Skeletal muscle tissue (tissue), 4 donors: ENCODE results near the gene ALPI. TPM values are rescaled to one million over a fixed set of nuclear protein-coding genes. Genes with fewer than 3 reads are reported as not detected.
"Not testable (repeated sequence)": the region's sequence is repeated elsewhere in the genome, so short reads cannot be mapped to it uniquely, and the experiment has no call there.

ENCODE experiments used
- H3K27ac ChIP-seq: one replicate; pipeline ENCODE4 v1.7.0; 2013; ENCODE audit warnings: mild to moderate bottlenecking, low read depth, low read length, inconsistent platforms
- H3K27me3 ChIP-seq, 3 donors: one replicate each; pipeline ENCODE4 v1.7.0; 2013; ENCODE audit warnings: low read length in 3 of 3; ENCODE audit not compliant: control insufficient read depth in 3 of 3, insufficient read depth in 3 of 3
- H3K36me3 ChIP-seq, 3 donors: one replicate each; pipeline ENCODE4 v1.7.0; 2013; ENCODE audit warnings: low read length in 3 of 3; ENCODE audit not compliant: control insufficient read depth in 3 of 3, insufficient read depth in 3 of 3
- H3K4me1 ChIP-seq, 3 donors: one replicate each; pipeline ENCODE4 v1.7.0; 2013; ENCODE audit warnings: low read length in 3 of 3, mild to moderate bottlenecking in 3 of 3; ENCODE audit not compliant: control insufficient read depth in 3 of 3, insufficient read depth in 3 of 3
- H3K4me3 ChIP-seq, 3 donors: one replicate each; pipeline ENCODE4 v1.7.0; 2013; ENCODE audit warnings: low read length in 3 of 3
- H3K9ac ChIP-seq, 3 donors: one replicate each; pipeline ENCODE4 v1.7.0; 2013; ENCODE audit warnings: low read length in 3 of 3, mild to moderate bottlenecking in 3 of 3, moderate library complexity in 2 of 3, low read depth in 1 of 3
- H3K9me3 ChIP-seq, 3 donors: one replicate each; pipeline ENCODE4 v1.7.0; 2013; ENCODE audit warnings: low read length in 3 of 3; ENCODE audit not compliant: control insufficient read depth in 3 of 3
- total RNA-seq: library from RNA; depleted of rRNA; stranded (reverse); fragments of >200 nt; gene quantifications from one replicate; pipeline ENCODE4 v1.2.3, GENCODE V29; 2014
- donor health status: Osteomylitis.

The ALPI gene
- total RNA-seq, 1 donor from 2014 or later, result not detected

GRCh38 chr2:232421189-232421785 is 34.7 kb upstream of the ALPI start:
- Histone ChIP-seq H3K27me3 (peaks cover 62 to 70% (median 62%) of the 10 kb centered on the region in 3 donors), H3K9me3 (peaks cover 4 to 8% (median 6%) of the 10 kb centered on the region in 3 donors), H3K4me3 (no peak overlapping the region), H3K27ac (no peak overlapping the region), H3K4me1 (peaks cover 4 to 19% (median 6%) of the 10 kb centered on the region in 3 donors), H3K36me3 (no peaks in the 10 kb centered on the region), H3K9ac (no peak overlapping the region)

- Histone ChIP-seq H3K4me1 (peaks cover 4 to 19% (median 6%) of the 10 kb centered on the region in 3 donors), H3K9ac (no peak overlapping the region), H3K27ac (no peak overlapping the region), H3K27me3 (peaks cover 56 to 62% (median 56%) of the 10 kb centered on the region in 3 donors), H3K9me3 (peaks cover 4 to 8% (median 6%) of the 10 kb centered on the region in 3 donors), H3K36me3 (no peaks in the 10 kb centered on the region), H3K4me3 (no peak overlapping the region)
Observed at GRCh38 chr2:232422051-232422450, 33.9 kb upstream of the ALPI start.

GRCh38 chr2:232422996-232423395 is 33.0 kb upstream of the ALPI start:
- H3K27me3 ChIP-seq, result peaks cover 47 to 54% (median 48%) of the 10 kb centered on the region in 3 donors

GRCh38 chr2:232423407-232423806 is 32.5 kb upstream of the ALPI start:
- not testable (repeated sequence) for H3K36me3 ChIP-seq, H3K27ac ChIP-seq, H3K9ac ChIP-seq, H3K9me3 ChIP-seq, H3K4me3 ChIP-seq
- peaks cover 43 to 50% (median 44%) of the 10 kb centered on the region in 3 donors for H3K27me3 ChIP-seq
- H3K4me1 ChIP-seq, result peaks cover 4 to 17% (median 6%) of the 10 kb centered on the region in 3 donors

More at GRCh38 chr2:232422996-232423395, 33.0 kb upstream of the ALPI start:
- H3K9me3 ChIP-seq, H3K36me3 ChIP-seq, H3K9ac ChIP-seq, H3K4me3 ChIP-seq, H3K27ac ChIP-seq: not testable (repeated sequence)
- peaks cover 4 to 19% (median 6%) of the 10 kb centered on the region in 3 donors for H3K4me1 ChIP-seq

GRCh38 chr2:232431705-232432590 is 24.0 kb upstream of the ALPI start:
- no peaks in the 10 kb centered on the region for H3K36me3 ChIP-seq
- H3K27ac ChIP-seq, result no peak overlapping the region
- no peaks in the 10 kb centered on the region for H3K4me1 ChIP-seq
- H3K9ac ChIP-seq, result no peak overlapping the region
- no peaks in the 10 kb centered on the region for H3K9me3 ChIP-seq
- peaks cover 0 to 13% (median 0%) of the 10 kb centered on the region in 3 donors for H3K27me3 ChIP-seq
- no peak overlapping the region for H3K4me3 ChIP-seq

GRCh38 chr2:232432598-232433184 is 23.3 kb upstream of the ALPI start:
- Histone ChIP-seq H3K4me1 (no peaks in the 10 kb centered on the region), H3K9me3 (no peaks in the 10 kb centered on the region), H3K36me3 (no peaks in the 10 kb centered on the region), H3K27ac (no peak overlapping the region), H3K4me3 (no peak overlapping the region), H3K9ac (no peak overlapping the region), H3K27me3 (peaks cover 0 to 15% (median 0%) of the 10 kb centered on the region in 3 donors)

GRCh38 chr2:232433622-232434021 is 22.3 kb upstream of the ALPI start:
- H3K4me3 ChIP-seq, H3K9me3 ChIP-seq, H3K36me3 ChIP-seq, H3K27ac ChIP-seq, H3K4me1 ChIP-seq, H3K9ac ChIP-seq: not testable (repeated sequence)
- H3K27me3 ChIP-seq, result peaks cover 0 to 15% (median 3%) of the 10 kb centered on the region in 3 donors

GRCh38 chr2:232434091-232434490 is 21.9 kb upstream of the ALPI start:
- Histone ChIP-seq H3K9ac (no peak overlapping the region), H3K9me3 (no peaks in the 10 kb centered on the region), H3K36me3 (no peaks in the 10 kb centered on the region), H3K4me1 (no peaks in the 10 kb centered on the region), H3K4me3 (no peak overlapping the region), H3K27ac (no peak overlapping the region), H3K27me3 (peaks cover 0 to 17% (median 3%) of the 10 kb centered on the region in 3 donors)

GRCh38 chr2:232434563-232435374 is 21.2 kb upstream of the ALPI start:
- no peaks in the 10 kb centered on the region for H3K9me3 ChIP-seq
- no peak overlapping the region for H3K9ac ChIP-seq
- peaks cover 0 to 20% (median 3%) of the 10 kb centered on the region in 3 donors for H3K27me3 ChIP-seq
- H3K4me3 ChIP-seq, result no peak overlapping the region
- H3K4me1 ChIP-seq, result peaks cover 0 to under 1% (median under 1%) of the 10 kb centered on the region in 3 donors
- H3K27ac ChIP-seq, result no peak overlapping the region
- no peaks in the 10 kb centered on the region for H3K36me3 ChIP-seq
